Astrocyte (in vitro differentiated cells and primary cell): ENCODE measurements around the gene PTPRD.

Experiments
- EZH2 ChIP-seq: IDR thresholded peaks from 2 replicates; pipeline ENCODE4 v1.6.1; 2012; ENCODE audit warnings: mild to moderate bottlenecking, low read length, inconsistent platforms; ENCODE audit not compliant: insufficient read depth
- TF ChIP-seq, protein P1 (sequence below): IDR thresholded peaks from 2 replicates; pipeline ENCODE4 v1.5.1; 2011; ENCODE audit warnings: low read depth, mild to moderate bottlenecking, inconsistent platforms, low read length, moderate library complexity; ENCODE audit not compliant: insufficient read depth

DNA sequence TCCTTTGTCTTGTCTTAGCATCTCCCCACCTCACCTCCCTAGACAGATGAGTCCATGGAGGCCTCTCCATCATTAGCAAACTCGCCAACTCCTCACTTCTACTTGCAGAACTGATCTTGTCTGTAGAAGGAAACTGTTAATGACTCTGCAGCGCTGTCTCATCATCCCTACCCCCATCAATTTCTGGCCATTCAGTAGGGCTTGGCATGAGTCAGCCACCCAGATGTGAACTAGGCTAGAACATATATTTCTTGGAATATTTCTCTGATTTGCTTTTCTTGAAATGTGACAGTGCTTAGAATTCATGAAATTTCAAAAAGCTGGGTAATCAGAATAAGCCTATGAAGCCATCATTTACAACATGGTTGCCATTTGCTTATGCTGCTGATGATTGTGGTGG is 1688.2 kb downstream of the PTPRD start:
- TF ChIP-seq EZH2: no peak
- TF ChIP-seq, protein P1, sequence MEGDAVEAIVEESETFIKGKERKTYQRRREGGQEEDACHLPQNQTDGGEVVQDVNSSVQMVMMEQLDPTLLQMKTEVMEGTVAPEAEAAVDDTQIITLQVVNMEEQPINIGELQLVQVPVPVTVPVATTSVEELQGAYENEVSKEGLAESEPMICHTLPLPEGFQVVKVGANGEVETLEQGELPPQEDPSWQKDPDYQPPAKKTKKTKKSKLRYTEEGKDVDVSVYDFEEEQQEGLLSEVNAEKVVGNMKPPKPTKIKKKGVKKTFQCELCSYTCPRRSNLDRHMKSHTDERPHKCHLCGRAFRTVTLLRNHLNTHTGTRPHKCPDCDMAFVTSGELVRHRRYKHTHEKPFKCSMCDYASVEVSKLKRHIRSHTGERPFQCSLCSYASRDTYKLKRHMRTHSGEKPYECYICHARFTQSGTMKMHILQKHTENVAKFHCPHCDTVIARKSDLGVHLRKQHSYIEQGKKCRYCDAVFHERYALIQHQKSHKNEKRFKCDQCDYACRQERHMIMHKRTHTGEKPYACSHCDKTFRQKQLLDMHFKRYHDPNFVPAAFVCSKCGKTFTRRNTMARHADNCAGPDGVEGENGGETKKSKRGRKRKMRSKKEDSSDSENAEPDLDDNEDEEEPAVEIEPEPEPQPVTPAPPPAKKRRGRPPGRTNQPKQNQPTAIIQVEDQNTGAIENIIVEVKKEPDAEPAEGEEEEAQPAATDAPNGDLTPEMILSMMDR: no peak
